HEK293 (cell line): ENCODE results near the gene KLF16.
A peak's percentile ranks its signal among the peaks of the same experiment; 100 is the strongest.

Experiments
- HOXC10 ChIP-seq: sonication (generic); formaldehyde crosslinking; IDR thresholded peaks from 2 replicates; pipeline ENCODE4 v1.8.1; 2023; ENCODE audit warnings: mild to moderate bottlenecking, missing genetic modification reagents
- IKZF3 ChIP-seq: fragments of 450-650 bp; IDR thresholded peaks from 2 replicates; pipeline ENCODE4 v1.5.0; 2018; ENCODE audit warnings: missing biosample characterization, mild to moderate bottlenecking, missing genetic modification characterization, moderate library complexity
- KLF10 ChIP-seq: fragments of 450-650 bp; IDR thresholded peaks from 2 replicates; pipeline ENCODE4 v1.5.1; 2018; ENCODE audit warnings: missing biosample characterization, mild to moderate bottlenecking, missing genetic modification characterization
- ZFP37 ChIP-seq: fragments of 450-650 bp; formaldehyde crosslinking; IDR thresholded peaks from 2 replicates; pipeline ENCODE4 v1.5.1; 2016; ENCODE audit warnings: missing biosample characterization, missing genetic modification characterization
- ZFP69B ChIP-seq: fragments of 450-650 bp; formaldehyde crosslinking; IDR thresholded peaks from 2 replicates; pipeline ENCODE4 v1.5.1; 2016; ENCODE audit warnings: missing biosample characterization, missing genetic modification characterization
- ZNF114 ChIP-seq: fragments of 450-650 bp; formaldehyde crosslinking; IDR thresholded peaks from 2 replicates; pipeline ENCODE4 v1.5.0; 2017; ENCODE audit warnings: missing biosample characterization, missing genetic modification characterization
- ZNF121 ChIP-seq: fragments of 450-650 bp; formaldehyde crosslinking; IDR thresholded peaks from 2 replicates; pipeline ENCODE4 v1.5.1; 2016; ENCODE audit warnings: missing biosample characterization, missing genetic modification characterization
- ZNF132 ChIP-seq: fragments of 450-650 bp; formaldehyde crosslinking; IDR thresholded peaks from 2 replicates; pipeline ENCODE4 v1.5.1; 2017; ENCODE audit warnings: missing biosample characterization, missing genetic modification characterization, borderline replicate concordance
- ZNF175 ChIP-seq: fragments of 450-650 bp; formaldehyde crosslinking; IDR thresholded peaks from 2 replicates; pipeline ENCODE4 v1.5.1; 2016; ENCODE audit warnings: missing biosample characterization, missing genetic modification characterization
- ZNF202 ChIP-seq: fragments of 450-650 bp; formaldehyde crosslinking; IDR thresholded peaks from 2 replicates; pipeline ENCODE4 v1.5.1; 2016; ENCODE audit warnings: missing biosample characterization, missing genetic modification characterization, borderline replicate concordance
- ZNF324 ChIP-seq: fragments of 450-650 bp; formaldehyde crosslinking; IDR thresholded peaks from 2 replicates; pipeline ENCODE4 v1.5.1; 2016; ENCODE audit warnings: missing biosample characterization, missing genetic modification characterization
- ZNF335 ChIP-seq: fragments of 450-650 bp; formaldehyde crosslinking; conservative IDR thresholded peaks from 2 replicates; pipeline ENCODE4 v1.5.1; 2016; ENCODE audit warnings: missing biosample characterization, missing genetic modification characterization
- ZNF394 ChIP-seq: fragments of 450-650 bp; formaldehyde crosslinking; IDR thresholded peaks from 2 replicates; pipeline ENCODE4 v1.5.1; 2016; ENCODE audit warnings: missing biosample characterization, missing genetic modification characterization, mild to moderate bottlenecking, moderate library complexity, borderline replicate concordance
- ZNF521 ChIP-seq: fragments of 450-650 bp; formaldehyde crosslinking; IDR thresholded peaks from 2 replicates; pipeline ENCODE4 v1.5.1; 2017; ENCODE audit warnings: missing biosample characterization, mild to moderate bottlenecking, missing genetic modification characterization
- ZNF544 ChIP-seq: fragments of 450-650 bp; formaldehyde crosslinking; IDR thresholded peaks from 2 replicates; pipeline ENCODE4 v1.5.0; 2017; ENCODE audit warnings: missing biosample characterization, missing genetic modification characterization
- ZNF624 ChIP-seq: fragments of 450-650 bp; formaldehyde crosslinking; IDR thresholded peaks from 2 replicates; pipeline ENCODE4 v1.5.1; 2017; ENCODE audit warnings: missing biosample characterization, missing genetic modification characterization
- ZNF626 ChIP-seq: fragments of 450-650 bp; sonication (Bioruptor Pico); formaldehyde crosslinking; IDR thresholded peaks from 2 replicates; pipeline ENCODE4 v1.5.1; 2018; ENCODE audit warnings: missing biosample characterization, missing genetic modification characterization, inconsistent platforms
- ZNF670 ChIP-seq: fragments of 450-650 bp; formaldehyde crosslinking; IDR thresholded peaks from 2 replicates; pipeline ENCODE4 v1.5.1; 2016; ENCODE audit warnings: missing biosample characterization, missing genetic modification characterization, low read depth
- ZNF747 ChIP-seq: fragments of 450-650 bp; formaldehyde crosslinking; IDR thresholded peaks from 2 replicates; pipeline ENCODE4 v1.5.1; 2016; ENCODE audit warnings: missing biosample characterization, missing genetic modification characterization
- ZNF830 ChIP-seq: fragments of 450-650 bp; IDR thresholded peaks from 2 replicates; pipeline ENCODE4 v1.5.0; 2018; ENCODE audit warnings: missing biosample characterization, missing genetic modification characterization, low read depth, mild to moderate bottlenecking, moderate library complexity
- ZNF843 ChIP-seq: fragments of 450-650 bp; formaldehyde crosslinking; IDR thresholded peaks from 2 replicates; pipeline ENCODE4 v1.5.1; 2016; ENCODE audit warnings: missing biosample characterization, missing genetic modification characterization
- TF ChIP-seq, protein P1 (sequence below): fragments of 450-650 bp; formaldehyde crosslinking; IDR thresholded peaks from 2 replicates; pipeline ENCODE4 v1.5.1; 2016; ENCODE audit warnings: missing biosample characterization, missing genetic modification characterization
- TF ChIP-seq, protein P2 (sequence below): fragments of 450-650 bp; formaldehyde crosslinking; IDR thresholded peaks from 2 replicates; pipeline ENCODE4 v1.5.1; 2016; ENCODE audit warnings: missing biosample characterization, missing genetic modification characterization
- TF ChIP-seq, protein P3 (sequence below): fragments of 450-650 bp; formaldehyde crosslinking; optimal IDR thresholded peaks from 2 replicates; pipeline ENCODE3; 2016; ENCODE audit warnings: missing biosample characterization, mild to moderate bottlenecking, missing genetic modification characterization
- TF ChIP-seq, protein P4 (sequence below): fragments of 450-650 bp; formaldehyde crosslinking; IDR thresholded peaks from 2 replicates; pipeline ENCODE4 v1.5.1; 2016; ENCODE audit warnings: missing biosample characterization, missing genetic modification characterization
- TF ChIP-seq, protein P5 (sequence below): fragments of 450-650 bp; formaldehyde crosslinking; IDR thresholded peaks from 2 replicates; pipeline ENCODE4 v1.5.1; 2016; ENCODE audit warnings: missing biosample characterization, missing genetic modification characterization
- TF ChIP-seq, protein P6 (sequence below): fragments of 450-650 bp; formaldehyde crosslinking; IDR thresholded peaks from 2 replicates; pipeline ENCODE4 v1.5.1; 2016; ENCODE audit warnings: missing biosample characterization, missing genetic modification characterization, borderline replicate concordance

Gene KLF16

DNA sequence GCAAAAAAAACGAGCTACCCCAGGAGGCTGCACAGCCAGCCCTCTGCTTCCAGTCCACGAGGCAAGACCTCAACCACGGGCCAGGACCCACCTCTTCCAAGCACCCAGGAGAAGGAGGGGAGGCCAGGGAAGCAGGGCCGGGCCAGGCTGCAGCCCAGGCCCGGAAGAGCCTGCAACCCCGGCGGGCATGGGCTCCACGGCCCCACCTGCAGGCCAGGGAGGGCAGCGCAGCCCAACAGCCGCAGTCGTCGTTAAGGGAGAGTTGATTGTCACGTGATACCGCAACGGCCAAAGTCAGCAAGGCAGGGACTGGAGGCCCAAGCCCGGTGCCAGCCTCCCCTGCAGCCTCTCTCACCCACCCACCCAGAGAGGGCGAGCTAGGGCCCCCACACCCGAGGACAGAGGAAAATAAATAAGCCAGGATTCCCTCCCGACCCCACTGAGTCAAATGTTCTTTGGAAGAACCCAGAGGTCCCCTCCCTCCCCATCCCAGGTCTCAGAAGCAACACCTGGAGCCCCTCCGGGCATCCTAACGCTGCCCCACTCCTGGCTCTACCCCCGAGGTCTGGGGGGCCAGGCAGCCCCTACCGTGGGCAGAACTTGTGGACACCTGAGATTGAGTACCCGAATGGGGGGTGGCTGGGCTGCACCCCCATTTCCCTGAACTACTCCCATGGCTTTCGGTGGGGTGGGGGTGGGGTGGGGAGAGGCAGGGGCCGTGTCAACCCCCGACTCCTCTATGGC is 9.9 kb downstream of the KLF16 start (continued):
- TF ChIP-seq, protein P1, sequence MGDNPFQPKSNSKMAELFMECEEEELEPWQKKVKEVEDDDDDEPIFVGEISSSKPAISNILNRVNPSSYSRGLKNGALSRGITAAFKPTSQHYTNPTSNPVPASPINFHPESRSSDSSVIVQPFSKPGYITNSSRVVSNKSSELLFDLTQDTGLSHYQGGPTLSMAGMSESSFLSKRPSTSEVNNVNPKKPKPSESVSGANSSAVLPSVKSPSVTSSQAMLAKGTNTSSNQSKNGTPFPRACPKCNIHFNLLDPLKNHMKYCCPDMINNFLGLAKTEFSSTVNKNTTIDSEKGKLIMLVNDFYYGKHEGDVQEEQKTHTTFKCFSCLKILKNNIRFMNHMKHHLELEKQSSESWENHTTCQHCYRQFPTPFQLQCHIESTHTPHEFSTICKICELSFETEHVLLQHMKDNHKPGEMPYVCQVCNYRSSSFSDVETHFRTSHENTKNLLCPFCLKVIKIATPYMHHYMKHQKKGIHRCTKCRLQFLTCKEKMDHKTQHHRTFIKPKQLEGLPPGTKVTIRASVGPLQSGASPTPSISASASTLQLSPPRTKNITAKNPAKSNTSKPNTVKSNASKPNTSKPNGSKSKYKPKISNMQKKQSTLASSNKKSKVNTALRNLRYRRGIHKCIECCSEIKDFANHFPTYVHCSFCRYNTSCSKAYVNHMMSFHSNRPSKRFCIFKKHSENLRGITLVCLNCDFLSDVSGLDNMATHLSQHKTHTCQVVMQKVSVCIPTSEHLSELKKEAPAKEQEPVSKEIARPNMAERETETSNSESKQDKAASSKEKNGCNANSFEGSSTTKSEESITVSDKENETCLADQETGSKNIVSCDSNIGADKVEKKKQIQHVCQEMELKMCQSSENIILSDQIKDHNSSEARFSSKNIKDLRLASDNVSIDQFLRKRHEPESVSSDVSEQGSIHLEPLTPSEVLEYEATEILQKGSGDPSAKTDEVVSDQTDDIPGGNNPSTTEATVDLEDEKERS (tag by site-specific recombination): no peak
- TF ChIP-seq, protein P2, sequence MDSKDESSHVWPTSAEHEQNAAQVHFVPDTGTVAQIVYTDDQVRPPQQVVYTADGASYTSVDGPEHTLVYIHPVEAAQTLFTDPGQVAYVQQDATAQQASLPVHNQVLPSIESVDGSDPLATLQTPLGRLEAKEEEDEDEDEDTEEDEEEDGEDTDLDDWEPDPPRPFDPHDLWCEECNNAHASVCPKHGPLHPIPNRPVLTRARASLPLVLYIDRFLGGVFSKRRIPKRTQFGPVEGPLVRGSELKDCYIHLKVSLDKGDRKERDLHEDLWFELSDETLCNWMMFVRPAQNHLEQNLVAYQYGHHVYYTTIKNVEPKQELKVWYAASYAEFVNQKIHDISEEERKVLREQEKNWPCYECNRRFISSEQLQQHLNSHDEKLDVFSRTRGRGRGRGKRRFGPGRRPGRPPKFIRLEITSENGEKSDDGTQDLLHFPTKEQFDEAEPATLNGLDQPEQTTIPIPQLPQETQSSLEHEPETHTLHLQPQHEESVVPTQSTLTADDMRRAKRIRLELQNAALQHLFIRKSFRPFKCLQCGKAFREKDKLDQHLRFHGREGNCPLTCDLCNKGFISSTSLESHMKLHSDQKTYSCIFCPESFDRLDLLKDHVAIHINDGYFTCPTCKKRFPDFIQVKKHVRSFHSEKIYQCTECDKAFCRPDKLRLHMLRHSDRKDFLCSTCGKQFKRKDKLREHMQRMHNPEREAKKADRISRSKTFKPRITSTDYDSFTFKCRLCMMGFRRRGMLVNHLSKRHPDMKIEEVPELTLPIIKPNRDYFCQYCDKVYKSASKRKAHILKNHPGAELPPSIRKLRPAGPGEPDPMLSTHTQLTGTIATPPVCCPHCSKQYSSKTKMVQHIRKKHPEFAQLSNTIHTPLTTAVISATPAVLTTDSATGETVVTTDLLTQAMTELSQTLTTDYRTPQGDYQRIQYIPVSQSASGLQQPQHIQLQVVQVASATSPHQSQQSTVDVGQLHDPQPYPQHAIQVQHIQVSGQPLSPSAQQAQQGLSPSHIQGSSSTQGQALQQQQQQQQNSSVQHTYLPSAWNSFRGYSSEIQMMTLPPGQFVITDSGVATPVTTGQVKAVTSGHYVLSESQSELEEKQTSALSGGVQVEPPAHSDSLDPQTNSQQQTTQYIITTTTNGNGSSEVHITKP (tag by site-specific recombination): peak; percentile 52
- TF ChIP-seq ZNF544 (no peak), ZNF335 (peak; percentile 31; the same call in 1 of the 2 replicates), KLF10 (tag by site-specific recombination) (no peak), ZNF175 (tag by site-specific recombination) (no peak), ZNF521 (tag by site-specific recombination) (no peak), ZNF830 (tag by site-specific recombination) (no peak), ZNF121 (no peak), ZNF624 (tag by site-specific recombination) (no peak), ZNF202 (tag by site-specific recombination) (no peak), ZNF626 (tag by site-specific recombination) (no peak), ZNF114 (tag by site-specific recombination) (no peak), ZFP37 (tag by site-specific recombination) (no peak), IKZF3 (peak; percentile 38), ZNF670 (no peak), ZNF324 (peak; percentile 81), ZNF132 (tag by site-specific recombination) (no peak), ZNF394 (peak; percentile 39; the same call in 1 of the 2 replicates), ZFP69B (no peak; the same call in 1 of the 2 replicates), HOXC10 (CRISPR knock-in tag) (no peak), ZNF747 (tag by site-specific recombination) (no peak), ZNF843 (tag by site-specific recombination) (no peak)
- TF ChIP-seq, protein P3, sequence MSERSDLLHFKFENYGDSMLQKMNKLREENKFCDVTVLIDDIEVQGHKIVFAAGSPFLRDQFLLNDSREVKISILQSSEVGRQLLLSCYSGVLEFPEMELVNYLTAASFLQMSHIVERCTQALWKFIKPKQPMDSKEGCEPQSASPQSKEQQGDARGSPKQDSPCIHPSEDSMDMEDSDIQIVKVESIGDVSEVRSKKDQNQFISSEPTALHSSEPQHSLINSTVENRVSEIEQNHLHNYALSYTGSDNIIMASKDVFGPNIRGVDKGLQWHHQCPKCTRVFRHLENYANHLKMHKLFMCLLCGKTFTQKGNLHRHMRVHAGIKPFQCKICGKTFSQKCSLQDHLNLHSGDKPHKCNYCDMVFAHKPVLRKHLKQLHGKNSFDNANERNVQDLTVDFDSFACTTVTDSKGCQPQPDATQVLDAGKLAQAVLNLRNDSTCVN: no peak
- TF ChIP-seq, protein P4, sequence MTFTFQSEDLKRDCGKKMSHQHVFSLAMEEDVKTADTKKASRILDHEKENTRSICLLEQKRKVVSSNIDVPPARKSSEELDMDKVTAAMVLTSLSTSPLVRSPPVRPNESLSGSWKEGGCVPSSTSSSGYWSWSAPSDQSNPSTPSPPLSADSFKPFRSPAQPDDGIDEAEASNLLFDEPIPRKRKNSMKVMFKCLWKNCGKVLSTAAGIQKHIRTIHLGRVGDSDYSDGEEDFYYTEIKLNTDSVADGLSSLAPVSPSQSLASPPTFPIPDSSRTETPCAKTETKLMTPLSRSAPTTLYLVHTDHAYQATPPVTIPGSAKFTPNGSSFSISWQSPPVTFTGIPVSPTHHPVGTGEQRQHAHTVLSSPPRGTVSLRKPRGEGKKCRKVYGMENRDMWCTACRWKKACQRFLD (tag by site-specific recombination): no peak
- TF ChIP-seq, protein P5, sequence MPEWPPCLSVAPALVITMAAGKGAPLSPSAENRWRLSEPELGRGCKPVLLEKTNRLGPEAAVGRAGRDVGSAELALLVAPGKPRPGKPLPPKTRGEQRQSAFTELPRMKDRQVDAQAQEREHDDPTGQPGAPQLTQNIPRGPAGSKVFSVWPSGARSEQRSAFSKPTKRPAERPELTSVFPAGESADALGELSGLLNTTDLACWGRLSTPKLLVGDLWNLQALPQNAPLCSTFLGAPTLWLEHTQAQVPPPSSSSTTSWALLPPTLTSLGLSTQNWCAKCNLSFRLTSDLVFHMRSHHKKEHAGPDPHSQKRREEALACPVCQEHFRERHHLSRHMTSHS: no peak
- TF ChIP-seq, protein P6, sequence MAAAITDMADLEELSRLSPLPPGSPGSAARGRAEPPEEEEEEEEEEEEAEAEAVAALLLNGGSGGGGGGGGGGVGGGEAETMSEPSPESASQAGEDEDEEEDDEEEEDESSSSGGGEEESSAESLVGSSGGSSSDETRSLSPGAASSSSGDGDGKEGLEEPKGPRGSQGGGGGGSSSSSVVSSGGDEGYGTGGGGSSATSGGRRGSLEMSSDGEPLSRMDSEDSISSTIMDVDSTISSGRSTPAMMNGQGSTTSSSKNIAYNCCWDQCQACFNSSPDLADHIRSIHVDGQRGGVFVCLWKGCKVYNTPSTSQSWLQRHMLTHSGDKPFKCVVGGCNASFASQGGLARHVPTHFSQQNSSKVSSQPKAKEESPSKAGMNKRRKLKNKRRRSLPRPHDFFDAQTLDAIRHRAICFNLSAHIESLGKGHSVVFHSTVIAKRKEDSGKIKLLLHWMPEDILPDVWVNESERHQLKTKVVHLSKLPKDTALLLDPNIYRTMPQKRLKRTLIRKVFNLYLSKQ (tag by site-specific recombination): no peak
